GM12878 (cell line): ENCODE data around the gene SPTBN1.

Experiments
- YY1 ChIP-seq: IDR thresholded peaks from 2 replicates; pipeline ENCODE4 v1.6.1; 2011; ENCODE audit warnings: low read depth, mild to moderate bottlenecking, low read length
- TF ChIP-seq, protein P1 (sequence below): fragments of 450-650 bp; formaldehyde crosslinking; IDR thresholded peaks from 2 replicates; pipeline ENCODE4 v1.4.0; 2022; ENCODE audit warnings: mild to moderate bottlenecking, moderate library complexity

GRCh38 chr2:54712516-54712915, 256.4 kb downstream of the SPTBN1 start:
- TF ChIP-seq, protein P1, sequence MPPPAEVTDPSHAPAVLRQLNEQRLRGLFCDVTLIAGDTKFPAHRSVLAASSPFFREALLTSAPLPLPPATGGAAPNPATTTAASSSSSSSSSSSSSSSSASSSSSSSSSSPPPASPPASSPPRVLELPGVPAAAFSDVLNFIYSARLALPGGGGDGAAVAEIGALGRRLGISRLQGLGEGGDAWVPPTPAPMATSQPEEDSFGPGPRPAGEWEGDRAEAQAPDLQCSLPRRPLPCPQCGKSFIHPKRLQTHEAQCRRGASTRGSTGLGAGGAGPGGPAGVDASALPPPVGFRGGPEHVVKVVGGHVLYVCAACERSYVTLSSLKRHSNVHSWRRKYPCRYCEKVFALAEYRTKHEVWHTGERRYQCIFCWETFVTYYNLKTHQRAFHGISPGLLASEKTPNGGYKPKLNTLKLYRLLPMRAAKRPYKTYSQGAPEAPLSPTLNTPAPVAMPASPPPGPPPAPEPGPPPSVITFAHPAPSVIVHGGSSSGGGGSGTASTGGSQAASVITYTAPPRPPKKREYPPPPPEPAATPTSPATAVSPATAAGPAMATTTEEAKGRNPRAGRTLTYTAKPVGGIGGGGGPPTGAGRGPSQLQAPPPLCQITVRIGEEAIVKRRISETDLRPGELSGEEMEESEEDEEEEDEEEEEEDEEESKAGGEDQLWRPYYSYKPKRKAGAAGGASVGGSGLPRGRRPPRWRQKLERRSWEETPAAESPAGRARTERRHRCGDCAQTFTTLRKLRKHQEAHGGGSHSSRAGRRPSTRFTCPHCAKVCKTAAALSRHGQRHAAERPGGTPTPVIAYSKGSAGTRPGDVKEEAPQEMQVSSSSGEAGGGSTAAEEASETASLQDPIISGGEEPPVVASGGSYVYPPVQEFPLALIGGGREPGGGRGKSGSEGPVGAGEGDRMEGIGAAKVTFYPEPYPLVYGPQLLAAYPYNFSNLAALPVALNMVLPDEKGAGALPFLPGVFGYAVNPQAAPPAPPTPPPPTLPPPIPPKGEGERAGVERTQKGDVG (CRISPR knock-in tag) = no peak
- TF ChIP-seq YY1 = no peak
